Mesothelial cell of epicardium (in vitro differentiated cells): ENCODE data around the gene ELK4. TPM values are rescaled to one million over a fixed set of nuclear protein-coding genes. Genes with fewer than 3 reads are reported as not detected.

Experiments used
- DNase-seq, 2 experiments: peaks; one replicate each; pipeline ENCODE4 v3.0.0; 2021; ENCODE audit warnings: low spot score in 2 of 2; ENCODE audit not compliant: unreplicated experiment in 2 of 2
- H3K27ac Mint-ChIP-seq: 2 replicates; pipeline ENCODE4 v1.8.0; 2021; ENCODE audit warnings: mixed read lengths
- H3K27me3 Mint-ChIP-seq: 2 replicates; pipeline ENCODE4 v1.8.0; 2021; ENCODE audit warnings: low read depth, mixed read lengths
- H3K36me3 Mint-ChIP-seq: 2 replicates; pipeline ENCODE4 v1.8.0; 2021; ENCODE audit warnings: mixed read lengths
- H3K4me1 Mint-ChIP-seq: 2 replicates; pipeline ENCODE4 v1.8.0; 2021; ENCODE audit warnings: mixed read lengths
- H3K4me3 Mint-ChIP-seq: 2 replicates; pipeline ENCODE4 v1.8.0; 2021; ENCODE audit warnings: mild to moderate bottlenecking, moderate library complexity, mixed read lengths
- H3K9me3 Mint-ChIP-seq: 2 replicates; pipeline ENCODE4 v1.8.0; 2021; ENCODE audit warnings: mixed read lengths
- total RNA-seq: library from RNA; stranded (reverse); gene quantifications from 3 replicates; pipeline ENCODE4 v1.2.1, GENCODE V29; 2021
- TF ChIP-seq, protein P1 (sequence below): fragments of 200-600 bp; sonication (generic); IDR thresholded peaks from one replicate; pipeline ENCODE4 v1.5.0; 2021; ENCODE audit warnings: antibody characterized with exemption; ENCODE audit not compliant: unreplicated experiment

ELK4 gene
- total RNA-seq, 1 donor from 2014 or later: 36.8 TPM

DNA sequence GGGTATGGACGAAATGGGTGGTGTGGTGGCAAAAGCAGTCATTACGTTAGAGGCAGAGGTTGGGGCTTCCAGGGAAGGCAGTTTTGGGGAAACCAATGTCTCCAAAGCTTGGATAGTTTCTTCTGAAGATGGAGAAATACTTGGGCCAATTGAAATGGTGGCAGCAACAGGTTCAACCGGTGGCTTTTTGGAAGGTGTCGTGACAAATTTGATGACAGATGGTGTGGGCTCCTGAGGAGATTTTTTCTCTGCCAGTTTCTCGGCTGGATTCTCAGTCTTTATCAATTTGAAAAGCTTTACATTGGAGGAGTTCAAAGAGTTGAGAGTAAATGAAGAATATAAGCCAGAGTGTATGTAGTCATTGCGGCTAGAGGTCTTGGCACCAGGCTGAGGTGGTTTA is 11.5 kb downstream of the ELK4 start:
- Mint-ChIP-seq H3K4me1 (no peaks in the 10 kb centered on the region), H3K9me3 (no peaks in the 10 kb centered on the region), H3K27me3 (no peaks in the 10 kb centered on the region), H3K4me3 (no peak overlapping the region), H3K27ac (no peak overlapping the region), H3K36me3 (peaks cover 35% of the 10 kb centered on the region)
- DNase-seq: no peak
- TF ChIP-seq, protein P1, sequence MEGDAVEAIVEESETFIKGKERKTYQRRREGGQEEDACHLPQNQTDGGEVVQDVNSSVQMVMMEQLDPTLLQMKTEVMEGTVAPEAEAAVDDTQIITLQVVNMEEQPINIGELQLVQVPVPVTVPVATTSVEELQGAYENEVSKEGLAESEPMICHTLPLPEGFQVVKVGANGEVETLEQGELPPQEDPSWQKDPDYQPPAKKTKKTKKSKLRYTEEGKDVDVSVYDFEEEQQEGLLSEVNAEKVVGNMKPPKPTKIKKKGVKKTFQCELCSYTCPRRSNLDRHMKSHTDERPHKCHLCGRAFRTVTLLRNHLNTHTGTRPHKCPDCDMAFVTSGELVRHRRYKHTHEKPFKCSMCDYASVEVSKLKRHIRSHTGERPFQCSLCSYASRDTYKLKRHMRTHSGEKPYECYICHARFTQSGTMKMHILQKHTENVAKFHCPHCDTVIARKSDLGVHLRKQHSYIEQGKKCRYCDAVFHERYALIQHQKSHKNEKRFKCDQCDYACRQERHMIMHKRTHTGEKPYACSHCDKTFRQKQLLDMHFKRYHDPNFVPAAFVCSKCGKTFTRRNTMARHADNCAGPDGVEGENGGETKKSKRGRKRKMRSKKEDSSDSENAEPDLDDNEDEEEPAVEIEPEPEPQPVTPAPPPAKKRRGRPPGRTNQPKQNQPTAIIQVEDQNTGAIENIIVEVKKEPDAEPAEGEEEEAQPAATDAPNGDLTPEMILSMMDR: no peak

DNA sequence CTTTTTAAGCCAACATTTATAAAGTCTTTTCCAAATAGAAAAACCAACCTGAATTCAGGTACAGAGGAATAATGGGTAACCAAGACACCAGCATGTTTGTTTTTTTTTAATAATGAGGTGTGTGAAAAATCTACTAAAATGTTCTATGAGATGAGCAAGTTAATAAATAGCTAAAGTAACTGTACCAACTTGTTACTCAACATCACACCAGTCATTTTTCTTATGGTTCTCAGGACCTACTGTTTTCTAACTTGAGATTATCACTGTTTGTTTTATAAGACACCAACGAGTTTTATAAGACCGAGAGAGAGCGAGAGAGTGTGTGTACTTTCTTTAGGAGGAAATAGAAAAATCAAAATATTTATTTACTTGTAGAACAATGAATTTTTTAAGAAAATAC is 12.4 kb downstream of the ELK4 start:
- H3K4me1 Mint-ChIP-seq: no peaks in the 10 kb centered on the region
- H3K36me3 Mint-ChIP-seq: peaks cover 33% of the 10 kb centered on the region
- TF ChIP-seq, protein P1: no peak
- no peak for DNase-seq
- no peak overlapping the region for H3K4me3 Mint-ChIP-seq
- no peak overlapping the region for H3K27ac Mint-ChIP-seq
- no peaks in the 10 kb centered on the region for H3K9me3 Mint-ChIP-seq
- no peaks in the 10 kb centered on the region for H3K27me3 Mint-ChIP-seq

DNA sequence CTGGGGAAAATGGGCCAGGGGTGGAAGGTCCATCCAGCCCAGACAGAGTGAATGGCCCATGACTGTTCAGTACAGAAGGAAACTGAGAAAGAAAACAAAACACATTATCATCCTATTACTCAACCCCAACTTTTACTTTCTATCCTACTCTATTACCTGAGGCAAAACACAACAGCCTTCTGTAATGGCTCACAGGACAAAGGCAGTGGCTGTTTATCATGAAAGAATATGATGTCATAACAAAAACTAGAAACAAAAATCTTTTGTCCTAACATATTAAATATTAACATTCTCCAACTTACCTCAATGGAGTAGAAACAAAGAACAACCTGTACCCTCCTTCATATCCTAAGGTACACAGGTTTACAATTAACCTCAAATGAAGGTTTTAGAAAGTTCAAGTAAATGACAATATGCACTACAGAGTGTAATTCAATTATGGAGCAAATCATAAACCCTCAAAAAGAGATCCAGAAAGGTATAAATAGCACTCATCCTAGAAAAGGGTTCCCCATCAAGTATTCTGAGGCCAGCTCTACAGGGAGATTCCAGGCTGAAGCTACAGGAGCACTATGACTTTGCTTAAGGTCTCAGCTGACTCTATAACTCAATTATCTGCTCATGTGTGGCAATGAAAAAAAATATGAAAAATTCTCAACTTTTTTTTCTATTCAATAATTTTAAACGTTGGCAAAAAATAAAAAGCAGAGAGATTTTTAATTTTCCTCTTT is 15.1 kb downstream of the ELK4 start:
- H3K4me3 Mint-ChIP-seq: no peak overlapping the region
- TF ChIP-seq, protein P1: no peak
- H3K36me3 Mint-ChIP-seq: peaks cover 33% of the 10 kb centered on the region

DNA sequence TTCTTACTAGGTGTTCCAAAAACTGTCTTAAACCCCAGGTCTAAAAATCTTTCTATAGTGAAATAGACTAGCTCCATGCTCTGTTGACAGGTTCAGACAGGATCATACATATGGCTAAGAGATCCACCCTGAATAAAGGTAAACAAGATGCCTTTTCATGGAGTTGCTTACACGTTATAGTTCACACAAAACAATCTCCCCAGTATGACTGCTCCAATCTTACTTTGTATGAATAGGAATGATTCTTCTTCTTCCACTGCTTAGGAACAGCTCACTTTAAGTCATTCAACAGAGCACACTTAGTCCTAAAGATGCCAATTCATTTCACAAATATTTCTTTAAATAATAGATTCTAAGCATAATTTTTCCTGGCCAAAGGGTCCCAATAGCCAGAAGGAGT is 16.0 kb downstream of the ELK4 start:
- Mint-ChIP-seq H3K27ac (no peak overlapping the region), H3K9me3 (no peaks in the 10 kb centered on the region), H3K4me1 (peaks cover 7% of the 10 kb centered on the region), H3K4me3 (no peak overlapping the region), H3K36me3 (peaks cover 31% of the 10 kb centered on the region), H3K27me3 (no peaks in the 10 kb centered on the region)
- TF ChIP-seq, protein P1: no peak
- no peak for DNase-seq

More for the DNA sequence above, 15.1 kb downstream of the ELK4 start:
- no peaks in the 10 kb centered on the region for H3K27me3 Mint-ChIP-seq
- H3K27ac Mint-ChIP-seq: no peak overlapping the region
- H3K9me3 Mint-ChIP-seq: no peaks in the 10 kb centered on the region
- H3K4me1 Mint-ChIP-seq: peaks cover 1% of the 10 kb centered on the region
- DNase-seq: no peak

DNA sequence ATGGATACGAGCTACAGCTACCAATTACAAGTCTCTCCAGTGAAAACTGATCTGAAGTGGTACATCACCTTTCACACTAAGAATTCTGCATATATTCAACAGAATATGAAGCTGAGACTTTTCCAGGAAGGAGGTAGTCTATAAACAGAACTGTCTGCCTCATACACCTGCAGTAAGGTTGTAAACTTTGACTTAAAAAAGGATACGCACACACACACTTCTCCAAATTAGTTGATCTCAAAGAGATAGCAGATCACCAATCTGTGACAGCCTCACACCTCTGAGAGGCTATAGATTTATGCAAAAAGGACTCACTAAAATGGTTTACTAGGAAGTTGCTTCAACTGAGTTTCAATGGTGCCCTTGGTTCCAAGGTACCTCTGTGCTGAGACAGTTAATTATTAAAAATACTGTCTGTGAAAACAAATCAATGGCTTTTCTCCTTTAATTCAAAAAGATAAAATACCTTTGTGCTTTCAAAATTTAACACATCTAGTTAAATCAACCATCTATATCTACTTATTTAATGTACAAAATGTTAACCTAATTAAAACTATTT is 17.9 kb downstream of the ELK4 start:
- H3K4me1 Mint-ChIP-seq: peaks cover 14% of the 10 kb centered on the region
- H3K4me3 Mint-ChIP-seq: no peak overlapping the region
- no peaks in the 10 kb centered on the region for H3K9me3 Mint-ChIP-seq
- TF ChIP-seq, protein P1: no peak
- DNase-seq: no peak
- no peaks in the 10 kb centered on the region for H3K27me3 Mint-ChIP-seq
- peaks cover 18% of the 10 kb centered on the region for H3K36me3 Mint-ChIP-seq
- H3K27ac Mint-ChIP-seq: no peak overlapping the region
